GM12892 (cell line): Measurements from ENCODE around the gene AS3MT.

Experiments
- POLR2A ChIP-seq: IDR thresholded peaks from 2 replicates; pipeline ENCODE4 v1.6.1; 2011; ENCODE audit warnings: low read depth, low read length, control low read depth
- POLR2AphosphoS5 ChIP-seq: IDR thresholded peaks from 2 replicates; pipeline ENCODE4 v1.6.1; 2011; ENCODE audit warnings: low read depth, low read length, control low read depth

GRCh38 chr10:102927311-102928010, 58.2 kb downstream of the AS3MT start:
- TF ChIP-seq POLR2A (no peak), POLR2AphosphoS5 (no peak)
